ENCODE data around the gene PDE6H.

PDE6H gene

GRCh38 chr12:14989790-14990189 lies 16.9 kb downstream of the PDE6H start:
- TF ChIP-seq CTCF (IDR thresholded peaks at IDR 0.05; ENCODE audit: borderline replicate concordance, insufficient read depth, low read depth, low read length): no peak
- no peak overlapping the region for H3K4me3 ChIP-seq (ENCODE audit: low read depth, low read length)

- H3K4me3 ChIP-seq (ENCODE audit: low read depth, low read length): no peak overlapping the region
- no peak for TF ChIP-seq CTCF (IDR thresholded peaks at IDR 0.05; ENCODE audit: borderline replicate concordance, insufficient read depth, low read depth, low read length)
Measured at GRCh38 chr12:14991069-14991468, 18.2 kb downstream of the PDE6H start.

GRCh38 chr12:14992673-14993072 lies 19.8 kb downstream of the PDE6H start:
- TF ChIP-seq CTCF (IDR thresholded peaks at IDR 0.05; ENCODE audit: borderline replicate concordance, insufficient read depth, low read depth, low read length): no peak
- no peak overlapping the region for H3K4me3 ChIP-seq (ENCODE audit: low read depth, low read length)

- H3K4me3 ChIP-seq (ENCODE audit: low read depth, low read length): no peak overlapping the region
- TF ChIP-seq CTCF (IDR thresholded peaks at IDR 0.05; ENCODE audit: borderline replicate concordance, insufficient read depth, low read depth, low read length): no peak
Measured at GRCh38 chr12:14993117-14993516, 20.3 kb downstream of the PDE6H start.

GRCh38 chr12:14993537-14994266 lies 20.9 kb downstream of the PDE6H start:
- no peak overlapping the region for H3K4me3 ChIP-seq (ENCODE audit: low read depth, low read length)
- no peak for TF ChIP-seq CTCF (IDR thresholded peaks at IDR 0.05; ENCODE audit: borderline replicate concordance, insufficient read depth, low read depth, low read length)

- no peak overlapping the region for H3K4me3 ChIP-seq (ENCODE audit: low read depth, low read length)
- TF ChIP-seq CTCF (IDR thresholded peaks at IDR 0.05; ENCODE audit: borderline replicate concordance, insufficient read depth, low read depth, low read length): no peak
Measured at GRCh38 chr12:14994610-14995009, 21.8 kb downstream of the PDE6H start.
